Stomach (tissue), 4 donors: Measurements from ENCODE around the gene LRFN2.

ENCODE experiments used
- CTCF ChIP-seq, 7 experiments: fragments of 450-650 bp in 4 of 7; fragments of 200-600 bp in 3 of 7; sonication (generic) in 3 of 7; IDR thresholded peaks; one replicate each; pipeline ENCODE4 v1.5.1; 2016 to 2019; ENCODE audit warnings: antibody characterized with exemption in 7 of 7, control low read depth in 2 of 7, mild to moderate bottlenecking in 1 of 7
- POLR2A ChIP-seq, 4 donors: fragments of 450-650 bp; IDR thresholded peaks; one replicate each; pipeline ENCODE4 v1.6.1; 2016; ENCODE audit warnings: antibody characterized with exemption in 4 of 4, control low read depth in 2 of 4, mild to moderate bottlenecking in 1 of 4, moderate library complexity in 1 of 4
- POLR2AphosphoS5 ChIP-seq, 3 donors: sonication (generic); formaldehyde crosslinking; IDR thresholded peaks; one replicate each; pipeline ENCODE4 v1.6.1; 2016; ENCODE audit warnings: antibody characterized with exemption in 3 of 3

GRCh38 chr6:40373267-40373666 is 213.9 kb downstream of the LRFN2 start:
- TF ChIP-seq CTCF (IDR thresholded peaks at IDR 0.05) (no peak), POLR2A (IDR thresholded peaks at IDR 0.05) (no peak), POLR2AphosphoS5 (IDR thresholded peaks at IDR 0.05) (no peak)
